ENCODE data around the gene FAM20C.
"Not testable (repeated sequence)": the region's sequence is repeated elsewhere in the genome, so short reads cannot be mapped to it uniquely, and the experiment has no call there.

FAM20C gene

GRCh38 chr7:193481-194251 is 1.3 kb downstream of the FAM20C start:
- DNase-seq = no peak

GRCh38 chr7:194252-195009 is 2.1 kb downstream of the FAM20C start:
- DNase-seq = no peak

GRCh38 chr7:195010-195829 is 2.8 kb downstream of the FAM20C start:
- DNase-seq = no peak

- DNase-seq = no peak
Measured at GRCh38 chr7:195830-196128, 3.4 kb downstream of the FAM20C start.

- DNase-seq = no peak
Measured at GRCh38 chr7:196283-196682, 3.9 kb downstream of the FAM20C start.

GRCh38 chr7:196778-197321 is 4.5 kb downstream of the FAM20C start:
- DNase-seq = no peak

GRCh38 chr7:197413-198335 is 5.3 kb downstream of the FAM20C start:
- DNase-seq = no peak

- DNase-seq = no peak
Measured at GRCh38 chr7:199483-200249, 7.3 kb downstream of the FAM20C start.

GRCh38 chr7:200290-200689 is 7.9 kb downstream of the FAM20C start:
- no peak for DNase-seq

GRCh38 chr7:200704-201103 is 8.3 kb downstream of the FAM20C start:
- DNase-seq = no peak

- no peak for DNase-seq
Measured at GRCh38 chr7:204326-204725, 12.0 kb downstream of the FAM20C start.

GRCh38 chr7:205115-206010 is 13.0 kb downstream of the FAM20C start:
- no peak for DNase-seq

GRCh38 chr7:206351-206750 is 14.0 kb downstream of the FAM20C start:
- not testable (repeated sequence) for DNase-seq

- DNase-seq = no peak
Measured at GRCh38 chr7:207418-208129, 15.2 kb downstream of the FAM20C start.

- no peak for DNase-seq
Measured at GRCh38 chr7:208130-208673, 15.8 kb downstream of the FAM20C start.

- DNase-seq = no peak
Measured at GRCh38 chr7:208816-209215, 16.4 kb downstream of the FAM20C start.

GRCh38 chr7:209416-209815 is 17.0 kb downstream of the FAM20C start:
- no peak for DNase-seq

- no peak for DNase-seq
Measured at GRCh38 chr7:209906-210305, 17.5 kb downstream of the FAM20C start.

- DNase-seq = no peak
Measured at GRCh38 chr7:210401-210925, 18.1 kb downstream of the FAM20C start.
